GM18505 (cell line): Measurements from ENCODE around the gene ZNF682.
A peak's percentile ranks its signal among the peaks of the same experiment; 100 is the strongest.
"Not testable (repeated sequence)": the region's sequence is repeated elsewhere in the genome, so short reads cannot be mapped to it uniquely, and the experiment has no call there.

ENCODE experiments used
- ATAC-seq: cut with Tn5 transposase; IDR thresholded peaks from one replicate; pipeline ENCODE4 v1.9.1; 2021; ENCODE audit not compliant: unreplicated experiment
- POLR2A ChIP-seq: IDR thresholded peaks from 4 replicates; pipeline ENCODE4 v1.6.1; 2011; ENCODE audit warnings: borderline replicate concordance; ENCODE audit not compliant: insufficient read depth, insufficient read length; ENCODE audit errors: extremely low read depth

Gene ZNF682

GRCh38 chr19:20039203-20039723, at the start of gene ZNF682:
Gene ZNF682, minus strand, starts transcription at chr19:20039505. Its CDS starts 160 bp downstream, at chr19:20039345.
- peak; percentile 68 for TF ChIP-seq POLR2A
- ATAC-seq = peak; percentile 99

DNA sequence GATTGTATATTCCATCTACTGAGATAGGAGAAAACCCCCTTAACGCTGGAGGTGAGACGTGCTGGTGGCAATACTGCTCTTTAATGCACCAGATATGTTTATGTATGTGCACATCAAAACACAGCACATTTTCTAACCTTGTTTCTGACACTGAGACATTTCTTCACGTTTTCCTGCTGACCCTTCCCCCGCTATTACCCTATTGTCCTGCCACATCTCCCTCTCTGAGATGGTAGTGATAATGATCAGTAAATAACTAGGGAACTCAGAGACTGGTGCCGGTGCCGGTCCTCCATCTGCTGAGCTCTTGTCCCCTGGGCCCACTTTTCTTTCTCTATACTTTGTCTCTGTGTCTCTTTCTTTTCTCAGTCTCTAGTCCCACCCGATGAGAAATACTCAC, 43.6 kb upstream of the ZNF682 start:
- not testable (repeated sequence) for ATAC-seq

- not testable (repeated sequence) for ATAC-seq
Measured at GRCh38 chr19:20082232-20082833, 43.0 kb upstream of the ZNF682 start.

DNA sequence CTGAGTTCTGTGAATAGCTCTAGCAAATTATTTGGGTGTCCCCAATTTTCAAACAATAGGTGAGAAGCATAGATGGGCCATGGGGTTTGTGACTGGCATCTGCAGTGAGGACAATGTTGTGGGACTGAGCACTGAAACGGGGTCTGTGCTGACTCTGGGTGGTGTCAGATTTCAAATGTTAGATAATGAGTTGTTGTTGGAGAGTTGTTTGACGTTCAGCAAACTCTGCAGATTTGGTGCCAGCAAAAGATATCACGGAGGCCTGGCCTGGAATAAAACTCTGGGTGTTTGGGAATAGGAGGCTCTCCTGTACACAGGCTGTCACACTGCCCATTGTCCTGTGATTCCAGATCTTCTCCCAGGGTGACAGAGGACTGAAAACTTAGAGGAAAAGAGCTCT, 41.4 kb upstream of the ZNF682 start:
- no peak for ATAC-seq
- no peak for TF ChIP-seq POLR2A

- no peak for ATAC-seq
- no peak for TF ChIP-seq POLR2A
Measured at GRCh38 chr19:20079476-20079875, 40.2 kb upstream of the ZNF682 start.

DNA sequence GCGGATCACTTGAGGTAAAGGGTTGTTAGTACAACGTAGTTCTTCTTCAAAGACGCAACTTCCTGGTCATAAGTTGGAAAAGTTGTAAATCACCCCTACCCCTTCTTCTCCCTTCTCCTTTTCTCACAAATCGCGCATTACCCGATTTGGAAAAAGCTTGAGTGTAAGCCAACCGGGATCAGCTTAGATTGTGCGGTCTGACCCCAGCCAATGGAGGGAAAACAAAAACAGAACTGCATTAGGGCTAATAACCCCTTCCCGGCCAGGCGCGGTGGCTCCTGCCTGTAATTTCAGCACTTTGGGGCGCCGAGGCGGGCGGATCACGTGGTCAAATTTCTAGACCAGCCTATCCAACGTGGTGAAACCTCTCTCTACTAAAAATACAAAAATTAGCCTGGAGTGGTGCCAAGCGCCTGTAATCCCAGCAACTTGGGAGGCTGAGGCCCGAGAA, 39.3 kb upstream of the ZNF682 start:
- ATAC-seq = peak; percentile 30
- TF ChIP-seq POLR2A = no peak

DNA sequence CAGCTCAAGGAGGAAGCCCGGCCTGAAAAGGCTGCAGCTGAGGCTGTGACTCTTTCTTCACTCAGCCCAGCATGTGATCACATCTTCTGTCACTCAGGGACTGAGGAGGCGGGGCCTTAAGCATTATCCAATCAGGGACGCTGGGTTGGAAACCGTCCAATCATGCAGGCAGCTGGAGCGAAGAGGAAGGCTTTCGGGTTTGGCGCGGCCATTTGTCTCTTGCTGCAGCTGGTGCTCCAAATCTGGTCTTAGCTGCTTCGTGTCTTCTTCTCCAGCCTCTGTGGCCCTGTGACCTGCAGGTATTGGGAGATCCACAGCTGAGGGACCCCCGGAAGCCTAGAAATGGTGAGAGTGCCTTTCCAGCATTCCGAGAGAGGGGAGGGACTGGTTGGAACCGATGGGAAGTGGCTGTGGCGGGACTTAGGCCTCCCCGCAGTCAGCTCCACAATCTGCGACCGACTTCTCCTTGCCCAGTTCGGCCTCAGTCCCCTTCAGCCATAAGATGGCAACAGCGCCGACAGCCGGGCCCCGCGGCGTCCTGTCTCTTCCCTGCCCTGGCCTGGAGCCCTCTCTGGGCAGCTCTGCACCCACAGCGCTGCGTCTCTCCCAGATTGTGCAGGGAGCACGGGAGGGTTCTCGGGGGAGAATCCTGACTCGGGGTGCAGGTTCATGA, 38.6 kb upstream of the ZNF682 start, which contains the start of gene ZNF90:
TSS of gene ZNF90 (plus strand) at position 210 of the 673 bp plus-strand sequence. CDS start at position 343, 133 bp downstream.
- peak; percentile 46 for TF ChIP-seq POLR2A
- ATAC-seq = peak; percentile 80

- no peak for ATAC-seq
- TF ChIP-seq POLR2A = no peak
Measured at GRCh38 chr19:20072936-20073335, 33.6 kb upstream of the ZNF682 start.

DNA sequence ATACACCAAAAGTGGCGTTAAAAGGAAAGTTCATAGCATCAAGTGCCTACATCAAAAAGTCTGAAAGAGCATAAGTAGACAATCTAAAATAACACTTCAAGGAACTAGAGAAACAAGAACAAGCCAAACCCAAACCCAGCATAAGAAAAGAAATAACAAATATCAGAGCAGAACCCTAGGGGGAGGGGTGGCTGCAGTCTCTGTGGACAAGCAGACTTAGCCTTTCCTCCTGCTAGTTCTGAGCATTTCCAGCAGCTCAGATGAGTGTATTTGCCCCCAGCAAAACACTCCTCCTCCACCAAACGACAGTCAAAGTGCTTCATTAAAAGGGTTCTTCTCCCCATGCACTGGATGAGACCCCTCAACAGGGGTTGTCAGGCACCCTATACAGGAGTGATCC, 31.4 kb upstream of the ZNF682 start:
- no peak for ATAC-seq
- no peak for TF ChIP-seq POLR2A

GRCh38 chr19:20068559-20068958, 29.3 kb upstream of the ZNF682 start:
- ATAC-seq = not testable (repeated sequence)

GRCh38 chr19:20067943-20068342, 28.6 kb upstream of the ZNF682 start:
- ATAC-seq = no peak

GRCh38 chr19:20066861-20067260, 27.6 kb upstream of the ZNF682 start:
- TF ChIP-seq POLR2A = no peak
- no peak for ATAC-seq

More at GRCh38 chr19:20067943-20068342, 28.6 kb upstream of the ZNF682 start:
- no peak for TF ChIP-seq POLR2A

DNA sequence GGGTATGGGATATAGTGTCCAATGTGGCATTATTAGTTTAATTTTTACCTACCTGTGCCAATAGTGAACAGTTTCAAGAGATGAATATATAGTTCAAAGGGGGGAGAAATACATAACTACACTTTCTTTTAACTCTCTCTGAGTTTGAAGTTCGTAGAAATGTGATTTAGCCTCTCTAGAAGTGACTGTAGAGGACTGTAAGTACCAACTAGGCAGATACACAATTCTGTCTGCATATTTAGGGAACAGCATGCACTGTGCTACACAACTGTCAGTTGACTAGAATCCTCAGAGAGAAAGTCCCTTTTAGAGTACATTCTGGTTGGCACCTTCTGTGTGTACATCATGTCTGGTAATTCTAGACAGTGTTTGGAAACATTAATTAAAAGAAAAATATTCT, 21.0 kb upstream of the ZNF682 start:
- no peak for ATAC-seq
- TF ChIP-seq POLR2A = no peak

DNA sequence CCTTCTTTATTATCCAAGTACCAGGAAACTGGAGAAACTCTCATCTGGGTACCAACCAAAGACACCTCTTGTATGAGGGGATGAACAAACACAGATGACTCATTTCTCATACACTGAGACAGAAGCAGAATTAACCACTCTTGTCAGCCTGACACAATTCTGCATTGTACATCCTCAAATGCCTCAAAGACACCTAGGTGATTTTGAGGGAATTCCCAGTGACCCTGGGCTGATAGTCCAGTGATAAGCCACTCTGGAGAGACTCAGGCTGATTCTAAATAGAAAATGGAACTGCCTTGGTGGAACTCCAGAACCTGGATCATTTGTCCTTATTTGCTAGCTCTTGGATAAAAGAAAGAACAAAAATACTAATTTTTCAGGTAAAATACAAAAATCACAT, 19.4 kb upstream of the ZNF682 start:
- not testable (repeated sequence) for ATAC-seq
